WTC11 (cell line): Measurements from ENCODE around the gene ZDHHC14. TPM values are rescaled to one million over a fixed set of nuclear protein-coding genes. Genes with fewer than 3 reads are reported as not detected.
"Not testable (repeated sequence)": the region's sequence is repeated elsewhere in the genome, so short reads cannot be mapped to it uniquely, and the experiment has no call there.

Experiments
- ATAC-seq: fragments of 200-7000 bp; cut with Tn5 transposase; 2 replicates; pipeline ENCODE4 v1.10.0; 2021; ENCODE audit warnings: mild to moderate bottlenecking, moderate library complexity
- CTCF ChIA-PET: fragments of 300-600 bp; sonication (Branson Sonifier 250); formaldehyde crosslinking; loops from one replicate; lab custom pipeline; 2021; ENCODE audit warnings: antibody characterized with exemption; lab: Charles Lee
- POLR2A ChIA-PET: fragments of 350-600 bp; sonication (Branson Sonifier 250); formaldehyde crosslinking; loops from one replicate; lab custom pipeline; 2021; ENCODE audit warnings: antibody characterized with exemption; lab: Charles Lee
- DNase-seq: peaks from one replicate; pipeline ENCODE4 v3.0.0; 2021; ENCODE audit warnings: low spot score
- H3K27ac Mint-ChIP-seq: 2 replicates; pipeline ENCODE4 v1.8.0; 2021; ENCODE audit warnings: mixed read lengths
- H3K27me3 Mint-ChIP-seq: 2 replicates; pipeline ENCODE4 v1.8.0; 2021; ENCODE audit warnings: low read depth, mild to moderate bottlenecking, moderate library complexity, mixed read lengths
- H3K36me3 Mint-ChIP-seq: 2 replicates; pipeline ENCODE4 v1.8.0; 2021; ENCODE audit warnings: mixed read lengths
- H3K4me1 Mint-ChIP-seq: 2 replicates; pipeline ENCODE4 v1.8.0; 2022; ENCODE audit warnings: mixed read lengths
- H3K4me3 Mint-ChIP-seq: 2 replicates; pipeline ENCODE4 v1.8.0; 2021; ENCODE audit warnings: mild to moderate bottlenecking, moderate library complexity, mixed read lengths
- H3K9me3 Mint-ChIP-seq: 2 replicates; pipeline ENCODE4 v1.8.0; 2021; ENCODE audit warnings: mixed read lengths
- E2F1 ChIP-seq: sonication (generic); formaldehyde crosslinking; IDR thresholded peaks from 2 replicates; pipeline ENCODE4 v1.8.0; 2022; ENCODE audit warnings: mild to moderate bottlenecking, missing genetic modification reagents
- EMX1 ChIP-seq: fragments of 250-450 bp; sonication (Bioruptor Pico); IDR thresholded peaks from 2 replicates; pipeline ENCODE4 v1.8.0; 2021; ENCODE audit warnings: mild to moderate bottlenecking
- IRF2 ChIP-seq: sonication (generic); formaldehyde crosslinking; IDR thresholded peaks from 2 replicates; pipeline ENCODE4 v1.8.0; 2022; ENCODE audit warnings: low read depth, missing genetic modification reagents, borderline replicate concordance
- OVOL2 ChIP-seq: fragments of 250-450 bp; sonication (Bioruptor Pico); IDR thresholded peaks from 2 replicates; pipeline ENCODE4 v1.9.0; 2021; ENCODE audit warnings: mild to moderate bottlenecking, borderline replicate concordance
- PREB ChIP-seq: sonication (generic); formaldehyde crosslinking; IDR thresholded peaks from 2 replicates; pipeline ENCODE4 v1.8.1; 2022; ENCODE audit warnings: mild to moderate bottlenecking, missing genetic modification reagents, moderate library complexity, borderline replicate concordance
- RORB ChIP-seq: fragments of 250-450 bp; sonication (Bioruptor Pico); IDR thresholded peaks from 2 replicates; pipeline ENCODE4 v1.9.0; 2021; ENCODE audit warnings: mild to moderate bottlenecking
- SOX15 ChIP-seq: fragments of 250-450 bp; sonication (Bioruptor Pico); IDR thresholded peaks from 2 replicates; pipeline ENCODE4 v1.9.0; 2021; ENCODE audit warnings: mild to moderate bottlenecking
- TEAD1 ChIP-seq: sonication (generic); formaldehyde crosslinking; IDR thresholded peaks from 2 replicates; pipeline ENCODE4 v1.8.0; 2022; ENCODE audit warnings: mild to moderate bottlenecking, missing genetic modification reagents
- ZBTB21 ChIP-seq: sonication (generic); formaldehyde crosslinking; IDR thresholded peaks from 2 replicates; pipeline ENCODE4 v1.8.1; 2023; ENCODE audit warnings: mild to moderate bottlenecking, missing genetic modification reagents, borderline replicate concordance
- ZNF396 ChIP-seq: fragments of 250-450 bp; sonication (Bioruptor Pico); IDR thresholded peaks from 2 replicates; pipeline ENCODE4 v1.8.0; 2021; ENCODE audit warnings: mild to moderate bottlenecking, moderate library complexity, borderline replicate concordance
- ZNF423 ChIP-seq: fragments of 250-450 bp; sonication (Bioruptor Pico); IDR thresholded peaks from 2 replicates; pipeline ENCODE4 v2.1.2; 2022; ENCODE audit warnings: mild to moderate bottlenecking, moderate library complexity
- total RNA-seq: library from RNA; stranded (reverse); gene quantifications from 3 replicates; pipeline ENCODE4 v1.2.3, GENCODE V29; 2021
- TF ChIP-seq, protein P1 (sequence below): fragments of 250-450 bp; sonication (Bioruptor Pico); IDR thresholded peaks from 2 replicates; pipeline ENCODE4 v1.9.0; 2021; ENCODE audit warnings: moderate library complexity, mild to moderate bottlenecking, inconsistent platforms, borderline replicate concordance
- TF ChIP-seq, protein P2 (sequence below): fragments of 250-450 bp; sonication (Bioruptor Pico); IDR thresholded peaks from 2 replicates; pipeline ENCODE4 v1.9.0; 2021; ENCODE audit warnings: mild to moderate bottlenecking
- TF ChIP-seq, protein P3 (sequence below): sonication (generic); formaldehyde crosslinking; IDR thresholded peaks from 2 replicates; pipeline ENCODE4 v1.8.1; 2023; ENCODE audit warnings: mild to moderate bottlenecking, missing genetic modification reagents, moderate library complexity
- TF ChIP-seq, protein P4 (sequence below): sonication (generic); formaldehyde crosslinking; IDR thresholded peaks from 2 replicates; pipeline ENCODE4 v1.8.0; 2022; ENCODE audit warnings: mild to moderate bottlenecking, missing genetic modification reagents

Gene ZDHHC14
- total RNA-seq, 1 experiment from 2014 or later = 6.6 TPM

- CTCF ChIA-PET = interaction anchor here (1.3 kb wide), 1 partner anchor 11 kb away, joined by 3 read pairs; no protein-coding TSS in a partner anchor
- ATAC-seq (peak; percentile 92), DNase-seq (no peak)
- TF ChIP-seq PREB (CRISPR knock-in tag) = no peak
- TF ChIP-seq ZNF423 = peak; percentile 55; the same call in 1 of the 2 replicates
- POLR2A ChIA-PET = no interaction called here
- H3K27me3 Mint-ChIP-seq = peaks cover 17% of the 10 kb centered on the region
- peaks cover 17% of the 10 kb centered on the region for H3K4me1 Mint-ChIP-seq
- no peak overlapping the region for H3K27ac Mint-ChIP-seq
- H3K4me3 Mint-ChIP-seq = no peak overlapping the region
- peaks cover 38% of the 10 kb centered on the region for H3K36me3 Mint-ChIP-seq
- peaks cover 52% of the 10 kb centered on the region for H3K9me3 Mint-ChIP-seq
Observed at GRCh38 chr6:157699777-157700636, 319.0 kb downstream of the ZDHHC14 start.

- H3K27ac Mint-ChIP-seq, DNase-seq, CTCF ChIA-PET, ATAC-seq, POLR2A ChIA-PET, H3K4me3 Mint-ChIP-seq: not testable (repeated sequence)
- peaks cover 57% of the 10 kb centered on the region for H3K9me3 Mint-ChIP-seq
- H3K36me3 Mint-ChIP-seq = peaks cover 49% of the 10 kb centered on the region
- peaks cover 16% of the 10 kb centered on the region for H3K27me3 Mint-ChIP-seq
- H3K4me1 Mint-ChIP-seq = peaks cover 48% of the 10 kb centered on the region
Observed at GRCh38 chr6:157706351-157706750, 325.4 kb downstream of the ZDHHC14 start.

- H3K36me3 Mint-ChIP-seq = peaks cover 49% of the 10 kb centered on the region
- ATAC-seq (no peak), DNase-seq (no peak)
- peaks cover 51% of the 10 kb centered on the region for H3K4me1 Mint-ChIP-seq
- peak overlapping the region; percentile 24; the same call in 1 of the 2 replicates for H3K27ac Mint-ChIP-seq
- TF ChIP-seq ZBTB21 (CRISPR knock-in tag) (no peak), IRF2 (CRISPR knock-in tag) (no peak), RORB (CRISPR knock-in tag) (no peak), EMX1 (CRISPR knock-in tag) (no peak), SOX15 (CRISPR knock-in tag) (no peak), OVOL2 (CRISPR knock-in tag) (no peak), TEAD1 (CRISPR knock-in tag) (no peak), E2F1 (CRISPR knock-in tag) (no peak)
- TF ChIP-seq, protein P1, sequence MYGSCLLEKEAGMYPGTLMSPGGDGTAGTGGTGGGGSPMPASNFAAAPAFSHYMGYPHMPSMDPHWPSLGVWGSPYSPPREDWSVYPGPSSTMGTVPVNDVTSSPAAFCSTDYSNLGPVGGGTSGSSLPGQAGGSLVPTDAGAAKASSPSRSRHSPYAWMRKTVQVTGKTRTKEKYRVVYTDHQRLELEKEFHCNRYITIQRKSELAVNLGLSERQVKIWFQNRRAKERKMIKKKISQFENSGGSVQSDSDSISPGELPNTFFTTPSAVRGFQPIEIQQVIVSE (CRISPR knock-in tag) = no peak
- TF ChIP-seq, protein P2, sequence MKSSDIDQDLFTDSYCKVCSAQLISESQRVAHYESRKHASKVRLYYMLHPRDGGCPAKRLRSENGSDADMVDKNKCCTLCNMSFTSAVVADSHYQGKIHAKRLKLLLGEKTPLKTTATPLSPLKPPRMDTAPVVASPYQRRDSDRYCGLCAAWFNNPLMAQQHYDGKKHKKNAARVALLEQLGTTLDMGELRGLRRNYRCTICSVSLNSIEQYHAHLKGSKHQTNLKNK (CRISPR knock-in tag) = no peak
- no peak overlapping the region for H3K4me3 Mint-ChIP-seq
- POLR2A ChIA-PET = no interaction called here
- CTCF ChIA-PET = no interaction called here
- peaks cover 57% of the 10 kb centered on the region for H3K9me3 Mint-ChIP-seq
- peaks cover 16% of the 10 kb centered on the region for H3K27me3 Mint-ChIP-seq
Observed at GRCh38 chr6:157706883-157707282, 325.9 kb downstream of the ZDHHC14 start.

- TF ChIP-seq, protein P3, sequence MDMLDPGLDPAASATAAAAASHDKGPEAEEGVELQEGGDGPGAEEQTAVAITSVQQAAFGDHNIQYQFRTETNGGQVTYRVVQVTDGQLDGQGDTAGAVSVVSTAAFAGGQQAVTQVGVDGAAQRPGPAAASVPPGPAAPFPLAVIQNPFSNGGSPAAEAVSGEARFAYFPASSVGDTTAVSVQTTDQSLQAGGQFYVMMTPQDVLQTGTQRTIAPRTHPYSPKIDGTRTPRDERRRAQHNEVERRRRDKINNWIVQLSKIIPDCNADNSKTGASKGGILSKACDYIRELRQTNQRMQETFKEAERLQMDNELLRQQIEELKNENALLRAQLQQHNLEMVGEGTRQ (CRISPR knock-in tag) = no peak
- TF ChIP-seq, protein P4, sequence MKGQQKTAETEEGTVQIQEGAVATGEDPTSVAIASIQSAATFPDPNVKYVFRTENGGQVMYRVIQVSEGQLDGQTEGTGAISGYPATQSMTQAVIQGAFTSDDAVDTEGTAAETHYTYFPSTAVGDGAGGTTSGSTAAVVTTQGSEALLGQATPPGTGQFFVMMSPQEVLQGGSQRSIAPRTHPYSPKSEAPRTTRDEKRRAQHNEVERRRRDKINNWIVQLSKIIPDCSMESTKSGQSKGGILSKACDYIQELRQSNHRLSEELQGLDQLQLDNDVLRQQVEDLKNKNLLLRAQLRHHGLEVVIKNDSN (CRISPR knock-in tag) = peak; percentile 44
- TF ChIP-seq ZNF396 (CRISPR knock-in tag) (no peak), TEAD1 (CRISPR knock-in tag) (0 out of 2 replicates have a peak, but pooled peaks have one; percentile 19)
Observed at GRCh38 chr6:157707576-157707975, 326.6 kb downstream of the ZDHHC14 start.

More at GRCh38 chr6:157707576-157707975, 326.6 kb downstream of the ZDHHC14 start:
- CTCF ChIA-PET = interaction anchor here (1.2 to 1.6 kb wide), 2 partner anchors 19 to 166 kb away, joined by 4 to 5 read pairs; no protein-coding TSS in a partner anchor
- Mint-ChIP-seq H3K4me1 (peaks cover 57% of the 10 kb centered on the region), H3K4me3 (no peak overlapping the region), H3K27ac (peak overlapping the region; percentile 75), H3K36me3 (peaks cover 49% of the 10 kb centered on the region), H3K27me3 (peaks cover 20% of the 10 kb centered on the region), H3K9me3 (peaks cover 52% of the 10 kb centered on the region)
- DNase-seq (no peak), ATAC-seq (peak; percentile 3; the same call in 1 of the 2 replicates)
- POLR2A ChIA-PET = no interaction called here
